Activated CD8-positive, alpha-beta memory T cell treated with anti-CD3 and anti-CD28 coated beads for 1 hour (primary cell): ENCODE data around the gene MUC4.

Experiments used
- DNase-seq, 2 donors: peaks; one replicate each; pipeline ENCODE4 v3.0.0-alpha.2; 2020; ENCODE audit warnings: low read depth in 1 of 2; ENCODE audit errors: extremely low read depth in 1 of 2

MUC4 gene

GRCh38 chr3:195811756-195812155, at the start of gene MUC4:
MUC4 (minus strand) TSS chr3:195811929; CDS start chr3:195811817, 112 bp downstream.
- no peak for DNase-seq

GRCh38 chr3:195860456-195860855, 48.7 kb upstream of the MUC4 start:
- no peak for DNase-seq

GRCh38 chr3:195859846-195860411, 48.2 kb upstream of the MUC4 start:
- no peak for DNase-seq

GRCh38 chr3:195859061-195859845, 47.5 kb upstream of the MUC4 start:
- peak; percentile 45 to 62 for DNase-seq

GRCh38 chr3:195856410-195857084, 44.8 kb upstream of the MUC4 start:
- no peak for DNase-seq

GRCh38 chr3:195855471-195856409, 44.0 kb upstream of the MUC4 start:
- DNase-seq: no peak

GRCh38 chr3:195854628-195855294, 43.0 kb upstream of the MUC4 start:
- no peak for DNase-seq

GRCh38 chr3:195853996-195854395, 42.3 kb upstream of the MUC4 start:
- no peak for DNase-seq

GRCh38 chr3:195853036-195853435, 41.3 kb upstream of the MUC4 start:
- DNase-seq: no peak

GRCh38 chr3:195850857-195851543, 39.3 kb upstream of the MUC4 start:
- DNase-seq: peak; percentile 68 to 73

GRCh38 chr3:195849322-195850074, 37.8 kb upstream of the MUC4 start:
- no peak for DNase-seq

- DNase-seq: no peak
Measured at GRCh38 chr3:195847055-195847950, 35.6 kb upstream of the MUC4 start.

- DNase-seq: no peak
Measured at GRCh38 chr3:195845483-195845882, 33.8 kb upstream of the MUC4 start.

- no peak for DNase-seq
Measured at GRCh38 chr3:195844671-195845218, 33.0 kb upstream of the MUC4 start.

GRCh38 chr3:195839260-195840010, 27.7 kb upstream of the MUC4 start:
- no peak for DNase-seq

- DNase-seq: no peak
Measured at GRCh38 chr3:195838714-195839113, 27.0 kb upstream of the MUC4 start.
